ENCODE results near the gene TNFSF13.

DNA sequence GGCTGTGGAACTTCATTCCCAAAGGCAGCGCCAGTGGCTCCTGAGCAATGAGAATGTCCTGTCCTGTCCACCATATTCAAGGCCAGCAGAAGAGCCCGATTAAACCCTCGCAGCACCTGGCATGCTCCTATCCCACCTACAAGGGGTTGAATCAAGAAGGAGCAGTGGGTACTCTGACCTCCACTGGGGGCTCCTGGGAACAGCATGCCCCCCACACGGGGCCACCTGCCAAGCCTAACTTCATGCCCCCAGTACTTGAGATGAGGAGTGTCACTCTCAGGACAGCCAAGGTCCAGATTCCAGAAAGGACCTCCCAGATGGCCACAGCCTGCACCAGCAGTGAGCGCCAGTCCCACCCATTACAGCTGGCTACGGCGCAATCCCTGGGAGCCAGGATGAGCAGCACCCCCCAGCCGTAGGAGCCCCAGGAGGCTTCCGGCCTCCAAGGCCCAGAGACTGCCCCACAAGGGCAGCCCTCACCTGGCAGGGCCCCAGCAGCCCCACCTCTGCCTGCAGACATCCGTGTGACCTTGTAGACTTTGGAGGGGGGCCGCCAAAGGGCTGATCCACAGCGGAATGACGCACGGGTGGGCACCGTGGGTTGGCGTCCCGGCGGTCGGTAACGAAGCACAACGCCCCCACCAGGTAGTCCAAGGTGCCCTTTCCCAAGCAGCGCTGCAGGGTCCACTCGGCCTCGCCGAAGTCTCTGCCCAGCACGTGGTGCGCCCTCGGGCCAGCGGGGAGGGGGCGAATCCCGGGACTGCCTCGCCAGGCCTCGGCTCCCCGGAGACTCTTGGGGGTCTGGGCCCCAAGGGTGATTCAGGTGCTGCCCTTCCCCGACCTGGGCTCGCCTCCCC, 24.1 kb downstream of the TNFSF13 start:
- TF ChIP-seq, protein P1, sequence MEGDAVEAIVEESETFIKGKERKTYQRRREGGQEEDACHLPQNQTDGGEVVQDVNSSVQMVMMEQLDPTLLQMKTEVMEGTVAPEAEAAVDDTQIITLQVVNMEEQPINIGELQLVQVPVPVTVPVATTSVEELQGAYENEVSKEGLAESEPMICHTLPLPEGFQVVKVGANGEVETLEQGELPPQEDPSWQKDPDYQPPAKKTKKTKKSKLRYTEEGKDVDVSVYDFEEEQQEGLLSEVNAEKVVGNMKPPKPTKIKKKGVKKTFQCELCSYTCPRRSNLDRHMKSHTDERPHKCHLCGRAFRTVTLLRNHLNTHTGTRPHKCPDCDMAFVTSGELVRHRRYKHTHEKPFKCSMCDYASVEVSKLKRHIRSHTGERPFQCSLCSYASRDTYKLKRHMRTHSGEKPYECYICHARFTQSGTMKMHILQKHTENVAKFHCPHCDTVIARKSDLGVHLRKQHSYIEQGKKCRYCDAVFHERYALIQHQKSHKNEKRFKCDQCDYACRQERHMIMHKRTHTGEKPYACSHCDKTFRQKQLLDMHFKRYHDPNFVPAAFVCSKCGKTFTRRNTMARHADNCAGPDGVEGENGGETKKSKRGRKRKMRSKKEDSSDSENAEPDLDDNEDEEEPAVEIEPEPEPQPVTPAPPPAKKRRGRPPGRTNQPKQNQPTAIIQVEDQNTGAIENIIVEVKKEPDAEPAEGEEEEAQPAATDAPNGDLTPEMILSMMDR (IDR thresholded peaks at IDR 0.05): no peak
- TF ChIP-seq EP300 (IDR thresholded peaks at IDR 0.05): no peak

Measured in suprapubic skin (tissue), 3 donors.